HL-60 (cell line): Measurements from ENCODE around the gene SHISA6.

Experiments used
- DNase-seq, 2 experiments: peaks; one replicate each; pipeline ENCODE4 v3.0.0-alpha.2; 2010 to 2020; ENCODE audit warnings: low read depth in 1 of 2, low spot score in 1 of 2
- H3K27ac ChIP-seq: fragments of 250-450 bp; sonication (Bioruptor Pico); replicated peaks from 2 replicates; pipeline ENCODE4 v1.5.1; 2020; ENCODE audit warnings: mild to moderate bottlenecking, moderate library complexity
- H3K27me3 ChIP-seq: fragments of 250-450 bp; sonication (Bioruptor Pico); 2 replicates; pipeline ENCODE4 v1.5.1; 2021; ENCODE audit warnings: mild to moderate bottlenecking, moderate library complexity; ENCODE audit not compliant: insufficient read depth, poor library complexity, severe bottlenecking
- H3K4me3 ChIP-seq: replicated peaks from 2 replicates; pipeline ENCODE4 v1.5.1; 2011; ENCODE audit warnings: mild to moderate bottlenecking, control low read depth, low read length; ENCODE audit not compliant: insufficient read depth
- GABPA ChIP-seq: IDR thresholded peaks from 2 replicates; pipeline ENCODE4 v1.6.1; 2012; ENCODE audit warnings: low read depth
- POLR2AphosphoS5 ChIP-seq: IDR thresholded peaks from 2 replicates; pipeline ENCODE4 v1.6.1; 2012; ENCODE audit warnings: low read depth
- SPI1 ChIP-seq: IDR thresholded peaks from 2 replicates; pipeline ENCODE4 v1.6.1; 2012; ENCODE audit warnings: low read depth, mild to moderate bottlenecking, borderline replicate concordance
- TF ChIP-seq, protein P1 (sequence below): IDR thresholded peaks from one replicate; pipeline ENCODE4 v1.5.1; 2011; ENCODE audit warnings: low read length, control low read depth, inconsistent platforms; ENCODE audit not compliant: insufficient read depth
- TF ChIP-seq, protein P2 (sequence below): IDR thresholded peaks from 2 replicates; pipeline ENCODE4 v1.6.1; 2012; ENCODE audit warnings: low read depth; ENCODE audit not compliant: insufficient replicate concordance

The SHISA6 gene

DNA sequence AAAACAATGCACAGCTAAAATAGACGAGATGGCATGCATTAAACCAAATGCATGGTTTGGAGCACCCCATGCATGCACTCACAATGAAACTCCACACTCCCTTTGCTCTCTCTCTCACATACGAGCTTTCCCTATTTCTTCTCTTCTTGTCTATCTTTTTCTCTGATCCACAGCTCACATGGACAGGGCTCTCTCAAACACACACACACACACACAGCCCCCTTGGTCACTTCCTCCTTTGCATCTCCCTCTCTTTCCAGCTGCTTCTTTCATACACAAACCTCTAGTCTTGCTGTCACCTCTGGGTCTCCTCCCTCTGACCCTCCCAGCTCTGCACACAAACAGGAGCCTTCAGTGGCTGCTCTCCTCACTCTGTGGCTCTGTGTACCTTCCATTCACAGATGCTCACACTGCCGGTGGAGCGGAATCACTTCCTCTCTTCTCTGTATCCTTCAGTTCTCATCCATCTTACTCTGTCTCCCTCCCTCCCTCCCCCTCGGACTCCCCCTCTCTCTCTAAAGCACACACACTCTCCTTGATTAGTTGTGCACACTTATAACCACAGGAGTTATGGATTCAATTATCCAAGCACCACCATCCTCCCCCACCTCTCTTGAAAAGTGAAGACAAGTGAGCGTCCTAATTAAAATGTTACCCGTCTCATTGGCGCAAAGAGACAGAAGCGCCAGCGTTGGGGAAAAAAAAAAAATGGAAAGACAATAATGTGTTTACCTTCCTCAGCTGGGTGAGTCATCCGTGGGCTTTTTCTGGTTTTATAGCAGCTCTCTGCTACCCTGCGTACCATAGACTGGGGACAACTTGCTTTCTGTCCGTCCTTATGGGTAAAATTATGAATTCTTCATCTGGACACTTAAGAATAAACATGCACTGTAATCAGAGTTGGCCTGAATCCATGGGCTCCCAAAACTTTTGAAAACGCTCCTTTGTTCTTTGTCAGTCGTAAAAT is 90.8 kb downstream of the SHISA6 start:
- Histone ChIP-seq H3K27ac (no peak overlapping the region), H3K27me3 (no peaks in the 10 kb centered on the region), H3K4me3 (no peak overlapping the region)
- TF ChIP-seq GABPA (no peak), SPI1 (no peak), POLR2AphosphoS5 (no peak)
- TF ChIP-seq, protein P1, sequence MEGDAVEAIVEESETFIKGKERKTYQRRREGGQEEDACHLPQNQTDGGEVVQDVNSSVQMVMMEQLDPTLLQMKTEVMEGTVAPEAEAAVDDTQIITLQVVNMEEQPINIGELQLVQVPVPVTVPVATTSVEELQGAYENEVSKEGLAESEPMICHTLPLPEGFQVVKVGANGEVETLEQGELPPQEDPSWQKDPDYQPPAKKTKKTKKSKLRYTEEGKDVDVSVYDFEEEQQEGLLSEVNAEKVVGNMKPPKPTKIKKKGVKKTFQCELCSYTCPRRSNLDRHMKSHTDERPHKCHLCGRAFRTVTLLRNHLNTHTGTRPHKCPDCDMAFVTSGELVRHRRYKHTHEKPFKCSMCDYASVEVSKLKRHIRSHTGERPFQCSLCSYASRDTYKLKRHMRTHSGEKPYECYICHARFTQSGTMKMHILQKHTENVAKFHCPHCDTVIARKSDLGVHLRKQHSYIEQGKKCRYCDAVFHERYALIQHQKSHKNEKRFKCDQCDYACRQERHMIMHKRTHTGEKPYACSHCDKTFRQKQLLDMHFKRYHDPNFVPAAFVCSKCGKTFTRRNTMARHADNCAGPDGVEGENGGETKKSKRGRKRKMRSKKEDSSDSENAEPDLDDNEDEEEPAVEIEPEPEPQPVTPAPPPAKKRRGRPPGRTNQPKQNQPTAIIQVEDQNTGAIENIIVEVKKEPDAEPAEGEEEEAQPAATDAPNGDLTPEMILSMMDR, result no peak
- TF ChIP-seq, protein P2, sequence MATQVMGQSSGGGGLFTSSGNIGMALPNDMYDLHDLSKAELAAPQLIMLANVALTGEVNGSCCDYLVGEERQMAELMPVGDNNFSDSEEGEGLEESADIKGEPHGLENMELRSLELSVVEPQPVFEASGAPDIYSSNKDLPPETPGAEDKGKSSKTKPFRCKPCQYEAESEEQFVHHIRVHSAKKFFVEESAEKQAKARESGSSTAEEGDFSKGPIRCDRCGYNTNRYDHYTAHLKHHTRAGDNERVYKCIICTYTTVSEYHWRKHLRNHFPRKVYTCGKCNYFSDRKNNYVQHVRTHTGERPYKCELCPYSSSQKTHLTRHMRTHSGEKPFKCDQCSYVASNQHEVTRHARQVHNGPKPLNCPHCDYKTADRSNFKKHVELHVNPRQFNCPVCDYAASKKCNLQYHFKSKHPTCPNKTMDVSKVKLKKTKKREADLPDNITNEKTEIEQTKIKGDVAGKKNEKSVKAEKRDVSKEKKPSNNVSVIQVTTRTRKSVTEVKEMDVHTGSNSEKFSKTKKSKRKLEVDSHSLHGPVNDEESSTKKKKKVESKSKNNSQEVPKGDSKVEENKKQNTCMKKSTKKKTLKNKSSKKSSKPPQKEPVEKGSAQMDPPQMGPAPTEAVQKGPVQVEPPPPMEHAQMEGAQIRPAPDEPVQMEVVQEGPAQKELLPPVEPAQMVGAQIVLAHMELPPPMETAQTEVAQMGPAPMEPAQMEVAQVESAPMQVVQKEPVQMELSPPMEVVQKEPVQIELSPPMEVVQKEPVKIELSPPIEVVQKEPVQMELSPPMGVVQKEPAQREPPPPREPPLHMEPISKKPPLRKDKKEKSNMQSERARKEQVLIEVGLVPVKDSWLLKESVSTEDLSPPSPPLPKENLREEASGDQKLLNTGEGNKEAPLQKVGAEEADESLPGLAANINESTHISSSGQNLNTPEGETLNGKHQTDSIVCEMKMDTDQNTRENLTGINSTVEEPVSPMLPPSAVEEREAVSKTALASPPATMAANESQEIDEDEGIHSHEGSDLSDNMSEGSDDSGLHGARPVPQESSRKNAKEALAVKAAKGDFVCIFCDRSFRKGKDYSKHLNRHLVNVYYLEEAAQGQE, result no peak
- DNase-seq, result no peak

DNA sequence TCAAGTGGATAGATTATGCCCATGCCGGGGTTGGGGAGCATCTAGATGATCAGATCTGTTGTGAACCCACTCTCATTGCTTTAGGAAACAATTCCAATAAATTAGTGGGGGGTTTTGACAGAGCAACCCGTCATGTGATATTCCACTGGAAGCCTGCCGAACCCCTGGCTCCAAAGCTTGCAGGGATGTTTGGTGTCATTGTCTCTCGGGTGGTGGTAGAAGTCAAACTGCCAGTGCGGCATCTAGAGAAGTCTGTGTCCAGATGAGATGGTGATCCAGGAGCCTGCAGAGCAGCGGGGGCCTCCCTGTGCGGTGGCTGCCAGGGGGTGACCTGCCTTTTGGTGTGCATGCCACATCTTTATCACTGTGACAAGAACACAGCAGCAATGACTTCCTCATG is 91.7 kb downstream of the SHISA6 start:
- Histone ChIP-seq H3K27me3 (no peaks in the 10 kb centered on the region), H3K27ac (no peak overlapping the region), H3K4me3 (no peak overlapping the region)
- no peak for DNase-seq
- TF ChIP-seq POLR2AphosphoS5 (no peak), GABPA (no peak), SPI1 (no peak)
- TF ChIP-seq, protein P1, result no peak
- TF ChIP-seq, protein P2, result no peak

DNA sequence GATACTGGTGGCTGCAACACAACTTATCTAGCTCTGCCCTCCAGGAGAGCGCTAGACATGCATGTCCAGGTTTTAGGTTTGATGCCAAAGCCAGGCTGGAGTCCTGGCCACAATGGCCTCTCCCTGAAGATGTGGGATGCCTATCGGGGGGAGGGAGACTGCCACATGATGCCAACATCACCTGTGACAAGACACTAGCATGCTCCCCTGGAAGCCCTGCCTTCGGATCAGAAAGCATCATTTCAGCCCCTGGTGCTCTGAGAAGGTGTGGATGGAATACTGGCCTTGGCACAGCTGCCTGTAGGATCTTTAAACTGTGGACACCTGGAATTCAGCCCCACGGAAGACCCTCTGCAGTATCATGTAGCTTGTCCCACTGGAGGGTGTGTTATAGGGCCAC is 93.5 kb downstream of the SHISA6 start:
- no peak overlapping the region for H3K4me3 ChIP-seq
- H3K27ac ChIP-seq, result no peak overlapping the region
- TF ChIP-seq, protein P1, result no peak
- TF ChIP-seq GABPA, result no peak
- TF ChIP-seq POLR2AphosphoS5, result no peak
- TF ChIP-seq, protein P2, result no peak
- TF ChIP-seq SPI1, result no peak

More for the DNA sequence above, 93.5 kb downstream of the SHISA6 start:
- no peaks in the 10 kb centered on the region for H3K27me3 ChIP-seq
- no peak for DNase-seq
